Upper lobe of right lung (tissue), 1 donor: ENCODE data around the gene SNX2. TPM values are rescaled to one million over a fixed set of nuclear protein-coding genes. Genes with fewer than 3 reads are reported as not detected.
A peak's percentile ranks its signal among the peaks of the same experiment; 100 is the strongest.
"Not testable (repeated sequence)": the region's sequence is repeated elsewhere in the genome, so short reads cannot be mapped to it uniquely, and the experiment has no call there.

Source experiments
- ATAC-seq: fragments of 200-7000 bp; cut with Tn5 transposase; one replicate; pipeline ENCODE4 v1.9.1; 2020; ENCODE audit warnings: mild to moderate bottlenecking, moderate library complexity
- DNase-seq: peaks from one replicate; pipeline ENCODE4 v3.0.0-alpha.2; 2020
- H3K27ac ChIP-seq: fragments of 200-600 bp; one replicate; pipeline ENCODE4 v1.8.0; 2022
- H3K27me3 ChIP-seq: fragments of 200-600 bp; one replicate; pipeline ENCODE4 v1.8.0; 2022; ENCODE audit warnings: mild to moderate bottlenecking
- H3K36me3 ChIP-seq: fragments of 200-600 bp; one replicate; pipeline ENCODE4 v1.8.0; 2022
- H3K4me1 ChIP-seq: fragments of 200-600 bp; one replicate; pipeline ENCODE4 v1.8.0; 2022
- H3K4me3 ChIP-seq: fragments of 200-600 bp; one replicate; pipeline ENCODE4 v1.8.0; 2022; ENCODE audit warnings: mild to moderate bottlenecking
- H3K9me3 ChIP-seq: fragments of 200-600 bp; one replicate; pipeline ENCODE4 v1.8.0; 2022
- intact Hi-C: fragments of 100-400 bp; cut with DNase I; formaldehyde crosslinking; loops from one replicate; pipeline ENCODE4 v1.11.0; 2022
- total RNA-seq: library from RNA; stranded (reverse); fragmentation: NEBNext Ultra II Directional; extraction: Animal tissue kit (Norgen Biotek cat#: 25700); gene quantifications from one replicate; pipeline ENCODE4 v1.2.1, GENCODE V29; 2021
- TF ChIP-seq, protein P1 (sequence below): fragments of 200-600 bp; IDR thresholded peaks from one replicate; pipeline ENCODE4 v1.8.0; 2022; ENCODE audit warnings: antibody characterized with exemption
- donor health status: DM: no; HTN: yes; CAD: no; lungs with severe emphysema.

SNX2 gene
- total RNA-seq, 1 donor from 2014 or later, result 102 TPM

- ATAC-seq (no peak), DNase-seq (no peak)
- no peaks in the 10 kb centered on the region for H3K27me3 ChIP-seq
- H3K4me1 ChIP-seq, result no peaks in the 10 kb centered on the region
- no peaks in the 10 kb centered on the region for H3K9me3 ChIP-seq
- intact Hi-C loops, result no loop called here
- no peak overlapping the region for H3K27ac ChIP-seq
- H3K36me3 ChIP-seq, result no peaks in the 10 kb centered on the region
- H3K4me3 ChIP-seq, result no peak overlapping the region
- TF ChIP-seq, protein P1, sequence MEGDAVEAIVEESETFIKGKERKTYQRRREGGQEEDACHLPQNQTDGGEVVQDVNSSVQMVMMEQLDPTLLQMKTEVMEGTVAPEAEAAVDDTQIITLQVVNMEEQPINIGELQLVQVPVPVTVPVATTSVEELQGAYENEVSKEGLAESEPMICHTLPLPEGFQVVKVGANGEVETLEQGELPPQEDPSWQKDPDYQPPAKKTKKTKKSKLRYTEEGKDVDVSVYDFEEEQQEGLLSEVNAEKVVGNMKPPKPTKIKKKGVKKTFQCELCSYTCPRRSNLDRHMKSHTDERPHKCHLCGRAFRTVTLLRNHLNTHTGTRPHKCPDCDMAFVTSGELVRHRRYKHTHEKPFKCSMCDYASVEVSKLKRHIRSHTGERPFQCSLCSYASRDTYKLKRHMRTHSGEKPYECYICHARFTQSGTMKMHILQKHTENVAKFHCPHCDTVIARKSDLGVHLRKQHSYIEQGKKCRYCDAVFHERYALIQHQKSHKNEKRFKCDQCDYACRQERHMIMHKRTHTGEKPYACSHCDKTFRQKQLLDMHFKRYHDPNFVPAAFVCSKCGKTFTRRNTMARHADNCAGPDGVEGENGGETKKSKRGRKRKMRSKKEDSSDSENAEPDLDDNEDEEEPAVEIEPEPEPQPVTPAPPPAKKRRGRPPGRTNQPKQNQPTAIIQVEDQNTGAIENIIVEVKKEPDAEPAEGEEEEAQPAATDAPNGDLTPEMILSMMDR, result no peak
These were observed 14.6 kb upstream of the SNX2 start for GRCh38 chr5:122760236-122760635.

DNA sequence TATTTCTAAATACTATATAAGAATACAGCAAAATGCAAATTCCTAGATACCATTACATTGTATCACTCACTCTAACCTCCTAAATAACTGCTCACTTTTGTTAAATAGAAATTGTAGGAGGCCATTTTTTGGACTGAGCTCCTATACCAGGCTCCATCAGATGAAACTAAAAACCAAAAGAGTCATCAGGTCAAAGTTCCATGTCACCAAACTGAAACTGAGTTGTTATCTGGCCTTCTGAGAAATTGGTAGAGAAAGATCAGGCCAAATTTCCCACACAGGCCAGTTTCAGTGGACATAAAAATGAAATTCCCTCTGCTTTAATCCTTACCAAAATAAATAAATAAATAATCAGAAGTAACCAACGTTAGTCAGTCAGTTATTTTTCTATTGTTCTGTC is 13.8 kb upstream of the SNX2 start:
- Histone ChIP-seq H3K4me3 (no peak overlapping the region), H3K9me3 (no peaks in the 10 kb centered on the region), H3K36me3 (no peaks in the 10 kb centered on the region), H3K4me1 (no peaks in the 10 kb centered on the region), H3K27ac (no peak overlapping the region), H3K27me3 (no peaks in the 10 kb centered on the region)
- TF ChIP-seq, protein P1, result no peak
- intact Hi-C loops, result no loop called here
- ATAC-seq (no peak), DNase-seq (no peak)

DNA sequence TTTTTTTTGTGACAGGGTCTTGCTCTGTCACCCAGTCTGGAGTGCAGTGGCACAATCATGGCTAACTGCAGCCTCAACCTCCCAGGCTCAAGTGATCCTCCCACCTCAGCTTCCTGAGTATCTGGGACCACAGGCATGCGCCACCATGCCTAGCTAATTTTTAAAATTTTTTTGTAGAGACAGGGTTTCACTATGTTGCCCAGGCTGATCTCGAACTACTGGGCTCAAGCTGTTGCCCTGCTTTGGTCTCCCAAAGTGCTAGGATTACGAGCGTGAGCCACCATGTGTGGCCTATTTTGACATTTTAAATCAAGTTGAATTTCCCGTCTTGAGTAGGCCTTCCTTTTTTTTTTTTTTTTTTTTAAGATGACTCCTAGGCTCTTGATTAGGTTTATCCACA is 13.0 kb upstream of the SNX2 start:
- H3K9me3 ChIP-seq, H3K36me3 ChIP-seq, H3K27me3 ChIP-seq, H3K4me1 ChIP-seq, intact Hi-C loops, DNase-seq, ATAC-seq, H3K4me3 ChIP-seq, H3K27ac ChIP-seq: not testable (repeated sequence)

DNA sequence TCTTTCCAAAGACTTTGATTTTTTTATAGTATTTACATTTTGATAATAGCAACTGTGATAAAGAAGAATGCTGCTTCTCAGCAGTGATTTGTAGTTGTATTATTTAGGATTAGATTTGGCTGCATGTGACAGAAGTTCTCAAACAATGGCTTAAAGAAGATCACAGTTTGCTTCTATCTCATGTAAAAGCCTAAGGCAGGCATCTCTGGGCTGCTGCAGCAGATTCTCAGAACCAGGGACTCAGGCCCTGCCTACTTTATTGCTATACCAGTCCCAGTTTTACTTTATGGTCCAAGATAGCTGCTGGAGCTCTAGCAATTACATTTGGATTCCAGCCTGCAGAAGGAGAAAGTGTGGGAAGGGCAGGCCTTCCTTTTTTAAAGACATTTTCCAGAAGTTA is 8.8 kb upstream of the SNX2 start:
- H3K36me3 ChIP-seq, result no peaks in the 10 kb centered on the region
- DNase-seq (no peak), ATAC-seq (no peak)
- TF ChIP-seq, protein P1, result no peak
- H3K4me1 ChIP-seq, result no peaks in the 10 kb centered on the region
- H3K27me3 ChIP-seq, result no peaks in the 10 kb centered on the region
- intact Hi-C loops, result no loop called here
- H3K4me3 ChIP-seq, result no peak overlapping the region
- no peak overlapping the region for H3K27ac ChIP-seq
- no peaks in the 10 kb centered on the region for H3K9me3 ChIP-seq

GRCh38 chr5:122770477-122770876 is 4.4 kb upstream of the SNX2 start:
- Histone ChIP-seq H3K27ac (no peak overlapping the region), H3K36me3 (no peaks in the 10 kb centered on the region), H3K4me3 (no peak overlapping the region), H3K9me3 (no peaks in the 10 kb centered on the region), H3K4me1 (no peaks in the 10 kb centered on the region), H3K27me3 (no peaks in the 10 kb centered on the region)
- TF ChIP-seq, protein P1, result no peak
- ATAC-seq (peak; percentile 2), DNase-seq (no peak)
- intact Hi-C loops, result no loop called here

DNA sequence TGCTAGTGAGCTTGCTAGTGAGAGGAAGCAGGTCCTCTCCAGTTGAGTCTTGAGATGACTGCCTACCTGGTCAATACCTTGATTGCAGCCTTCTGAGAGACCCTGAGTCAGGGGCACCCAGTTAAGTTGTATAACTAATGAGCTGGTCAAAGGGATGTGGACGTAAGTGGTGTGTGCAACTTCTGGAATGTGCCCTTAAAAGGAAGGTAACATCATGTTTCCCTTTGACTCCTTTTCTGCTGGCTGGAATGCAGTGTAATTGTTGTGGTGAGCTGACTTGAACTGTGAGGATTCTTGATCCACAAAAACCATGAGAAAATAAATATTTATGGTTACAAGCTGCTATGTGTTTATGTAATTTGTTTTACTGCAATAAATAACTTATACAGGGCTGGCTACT is 2.4 kb upstream of the SNX2 start:
- Histone ChIP-seq H3K27ac (no peak overlapping the region), H3K9me3 (no peaks in the 10 kb centered on the region), H3K4me3 (no peak overlapping the region), H3K4me1 (peaks cover 13% of the 10 kb centered on the region), H3K27me3 (no peaks in the 10 kb centered on the region), H3K36me3 (no peaks in the 10 kb centered on the region)
- TF ChIP-seq, protein P1, result no peak
- intact Hi-C loops, result no loop called here
- no peak for ATAC-seq
- no peak for DNase-seq
